HepG2 (cell line): ENCODE measurements around the gene ZNF678. TPM values are rescaled to one million over a fixed set of nuclear protein-coding genes. Genes with fewer than 3 reads are reported as not detected.

Source experiments
- ATAC-seq: fragments of 200-7000 bp; cut with Tn5 transposase; 3 replicates; pipeline ENCODE4 v1.9.1; 2020; ENCODE audit warnings: mild to moderate bottlenecking, moderate library complexity
- BruUV-seq: library from RNA; stranded (reverse); fragments of 400-500 nt; replicated peaks from 2 replicates; lab custom pipeline; 2021; lab: Mats Ljungman, UMichigan
- CTCF ChIA-PET: fragments of 300-600 bp; formaldehyde crosslinking; extraction: SDS; loops from one replicate; lab custom pipeline; 2021; ENCODE audit warnings: low total read pairs, inconsistent platforms, low intra/inter-chr PET ratio; lab: Yijun Ruan, JAX
- POLR2A ChIA-PET: fragments of 350-600 bp; sonication (Branson Sonifier 250); formaldehyde crosslinking; loops from one replicate; lab custom pipeline; 2020; ENCODE audit warnings: antibody characterized with exemption, inconsistent platforms; lab: Yijun Ruan, JAX
- DNase-seq: peaks from one replicate; pipeline ENCODE4 v3.0.0-alpha.2; 2015; ENCODE audit warnings: low spot score
- FAIRE-seq: peaks from 3 replicates; lab custom pipeline; 2011; peaks lifted over from hg19 to GRCh38; lab: Jason Lieb, UNC
- H2AFZ ChIP-seq: one replicate; pipeline ENCODE4 v1.6.1; 2011; ENCODE audit warnings: low read length, inconsistent platforms
- H3K27ac ChIP-seq: fragments of 300-600 bp; 3 replicates; pipeline ENCODE4 v1.8.0; 2011; ENCODE audit warnings: mixed run types, mild to moderate bottlenecking, mixed read lengths, low read length, inconsistent platforms; ENCODE audit not compliant: insufficient read depth; ENCODE audit errors: extremely low read length
- H3K27me3 ChIP-seq, 2 experiments: fragments of 200-600 bp in 1 of 2; 2 replicates in 1 of 2; 3 replicates in 1 of 2; pipeline versions ENCODE4 v1.6.0 to v1.8.0; 2011; ENCODE audit warnings: low read length in 2 of 2, mild to moderate bottlenecking in 2 of 2, moderate library complexity in 2 of 2, inconsistent platforms in 1 of 2; ENCODE audit not compliant: insufficient read depth in 2 of 2, control insufficient read depth in 1 of 2
- H3K36me3 ChIP-seq, 2 experiments: fragments of 200-600 bp in 1 of 2; replicated peaks in 1 of 2; 2 replicates in 1 of 2; 3 replicates in 1 of 2; pipeline versions ENCODE4 v1.5.1 to v1.8.0; 2011; ENCODE audit warnings: low read length in 2 of 2, inconsistent platforms in 1 of 2; ENCODE audit not compliant: insufficient read depth in 2 of 2, control insufficient read depth in 1 of 2
- H3K4me1 ChIP-seq: 2 replicates; pipeline ENCODE4 v1.5.1; 2012; ENCODE audit warnings: low read length, inconsistent platforms; ENCODE audit not compliant: insufficient read depth
- H3K4me2 ChIP-seq: 2 replicates; pipeline ENCODE4 v1.6.0; 2011; ENCODE audit warnings: low read depth, low read length, inconsistent platforms
- H3K4me3 ChIP-seq, 3 experiments: fragments of 200-600 bp in 1 of 3; sonication (generic), shearing (Covaris generic) in 1 of 3; replicated peaks in 1 of 3; 2 replicates each; pipeline ENCODE4 v1.5.1; 2011 to 2016; ENCODE audit warnings: low read length in 3 of 3, inconsistent platforms in 2 of 3, low read depth in 2 of 3, mild to moderate bottlenecking in 2 of 3, control low read depth in 1 of 3, mixed read lengths in 1 of 3; ENCODE audit not compliant: insufficient read depth in 1 of 3
- H3K79me2 ChIP-seq: one replicate; pipeline ENCODE4 v1.6.1; 2011; ENCODE audit warnings: low read length, inconsistent platforms; ENCODE audit not compliant: insufficient read depth
- H3K9ac ChIP-seq: 2 replicates; pipeline ENCODE4 v1.6.0; 2011; ENCODE audit warnings: mild to moderate bottlenecking, low read depth, low read length, inconsistent platforms; ENCODE audit not compliant: insufficient read depth
- H3K9me3 ChIP-seq: 2 replicates; pipeline ENCODE4 v1.5.1; 2012; ENCODE audit warnings: mild to moderate bottlenecking, low read length
- H4K20me1 ChIP-seq: 2 replicates; pipeline ENCODE4 v1.6.0; 2011; ENCODE audit warnings: inconsistent platforms, mild to moderate bottlenecking, low read length, moderate library complexity; ENCODE audit not compliant: insufficient read depth
- BCL6 ChIP-seq: IDR thresholded peaks from 2 replicates; pipeline ENCODE4 v1.6.1; 2016; ENCODE audit warnings: missing genetic modification reagents, missing compliant biosample characterization
- BCLAF1 ChIP-seq: fragments of 450-650 bp; IDR thresholded peaks from 2 replicates; pipeline ENCODE4 v1.6.1; 2017; ENCODE audit warnings: mild to moderate bottlenecking
- CCDC6 ChIP-seq: sonication (generic); formaldehyde crosslinking; IDR thresholded peaks from 2 replicates; pipeline ENCODE4 v1.8.1; 2022; ENCODE audit warnings: mild to moderate bottlenecking, missing genetic modification reagents, moderate library complexity
- ELF1 ChIP-seq: sonication (generic); formaldehyde crosslinking; IDR thresholded peaks from 2 replicates; pipeline ENCODE4 v1.4.0; 2020; ENCODE audit warnings: missing genetic modification reagents
- FOXO1 ChIP-seq: sonication (generic); formaldehyde crosslinking; IDR thresholded peaks from 2 replicates; pipeline ENCODE4 v1.4.0; 2020; ENCODE audit warnings: missing genetic modification reagents
- KAT7 ChIP-seq: IDR thresholded peaks from 2 replicates; pipeline ENCODE4 v1.6.1; 2018; ENCODE audit warnings: borderline replicate concordance, missing compliant biosample characterization
- KDM2A ChIP-seq: sonication (generic); formaldehyde crosslinking; IDR thresholded peaks from 2 replicates; pipeline ENCODE4 v1.4.0; 2020; ENCODE audit warnings: low read depth, missing genetic modification reagents, borderline replicate concordance
- ZBTB43 ChIP-seq: sonication (generic); formaldehyde crosslinking; conservative IDR thresholded peaks from 2 replicates; pipeline ENCODE4 v1.4.0; 2020; ENCODE audit warnings: missing genetic modification reagents
- ZBTB46 ChIP-seq: sonication (generic); formaldehyde crosslinking; IDR thresholded peaks from 2 replicates; pipeline ENCODE4 v1.4.0; 2020; ENCODE audit warnings: mild to moderate bottlenecking, missing genetic modification reagents, borderline replicate concordance
- ZNF704 ChIP-seq: sonication (generic); formaldehyde crosslinking; IDR thresholded peaks from 2 replicates; pipeline ENCODE4 v1.8.1; 2023; ENCODE audit warnings: mild to moderate bottlenecking, inconsistent platforms, moderate library complexity, missing genetic modification reagents, borderline replicate concordance
- ZNF784 ChIP-seq: sonication (generic); formaldehyde crosslinking; IDR thresholded peaks from 2 replicates; pipeline ENCODE4 v1.5.1; 2020; ENCODE audit warnings: missing genetic modification reagents, mild to moderate bottlenecking, borderline replicate concordance
- WGBS: methylation state at CpG from one replicate; pipeline ENCODE4 v1.1.6; 2017; ENCODE audit warnings: low lambda C conversion rate; 5-methylcytosine and 5-hydroxymethylcytosine counted together
- in situ Hi-C: cut with HindIII; loops from 2 replicates; pipeline ENCODE4 v1.10.0; 2017; ENCODE audit warnings: low pct_unique_long_range_greater_than_20kb; ENCODE audit not compliant: extremely low pct_ligation_motif_present
- intact Hi-C: fragments of 100-400 bp; cut with micrococcal nuclease; formaldehyde crosslinking; loops from one replicate; pipeline ENCODE4 v1.10.0; 2022; ENCODE audit not compliant: unreplicated experiment
- polyA plus RNA-seq, 8 experiments: library from polyadenylated mRNA; depleted of rRNA in 3 of 8; stranded (reverse) in 7 of 8; unstranded in 1 of 8; fragments of >200 nt; fragmentation: Illumina TruSeq in 4 of 8; extraction: Trizol in 4 of 8; gene quantifications; 2 replicates each; pipeline versions ENCODE4 v1.2.1 to v1.2.3, GENCODE V29; 2011 to 2016; ENCODE audit warnings: low read depth in 4 of 8, missing spikeins in 1 of 8, mixed read lengths in 1 of 8; ENCODE audit not compliant: insufficient read depth in 1 of 8
- total RNA-seq, 5 experiments: library from RNA; depleted of rRNA; stranded (reverse); fragments of >200 nt; fragmentation: Illumina TruSeq; extraction: Trizol; gene quantifications; 2 replicates each; pipeline ENCODE4 v1.2.3, GENCODE V29; 2016; ENCODE audit warnings: low read depth in 1 of 5

Gene ZNF678
- total and polyA plus RNA-seq, 2 of the 13 experiments (the other 11 are each of a cell fraction or from before 2014, with no cell fraction given): 2.0 to 7.6 TPM

GRCh38 chr1:227541129-227541528 lies 22.2 kb upstream of the ZNF678 start:
- BruUV-seq: no TSS peak
- no CpG with 5 or more reads among the region's 5 CpGs for WGBS
- no peaks in the 10 kb centered on the region; a peak in 1 of 5 replicates for H3K27me3 ChIP-seq
- no peaks in the 10 kb centered on the region for H3K79me2 ChIP-seq
- H3K4me2 ChIP-seq: no peak overlapping the region
- no peaks in the 10 kb centered on the region for H3K36me3 ChIP-seq
- POLR2A ChIA-PET: no interaction called here
- FAIRE-seq (no peak), DNase-seq (no peak), ATAC-seq (no peak)
- intact Hi-C loops: no loop called here
- no peak overlapping the region for H3K9ac ChIP-seq
- no peaks in the 10 kb centered on the region for H4K20me1 ChIP-seq
- H3K27ac ChIP-seq: no peak overlapping the region
- H3K9me3 ChIP-seq: no peaks in the 10 kb centered on the region
- TF ChIP-seq ZNF784 (no peak), KDM2A (CRISPR knock-in tag) (no peak), KAT7 (CRISPR knock-in tag) (no peak), FOXO1 (CRISPR knock-in tag) (no peak), BCLAF1 (no peak), ZNF704 (CRISPR knock-in tag) (no peak), BCL6 (CRISPR knock-in tag) (no peak), CCDC6 (no peak), ZBTB43 (CRISPR knock-in tag) (no peak), ELF1 (CRISPR knock-in tag) (no peak), ZBTB46 (CRISPR knock-in tag) (no peak)
- H3K4me1 ChIP-seq: peaks cover 9% of the 10 kb centered on the region; the same call in 1 of the 2 replicates
- CTCF ChIA-PET: no interaction called here
- in situ Hi-C loops: no loop called here
- H2AFZ ChIP-seq: no peak overlapping the region
- H3K4me3 ChIP-seq: no peak overlapping the region
